Glutamatergic neuron (in vitro differentiated cells): ENCODE results near the gene WDR38. TPM values are rescaled to one million over a fixed set of nuclear protein-coding genes. Genes with fewer than 3 reads are reported as not detected.

ENCODE experiments used
- DNase-seq: peaks from one replicate; pipeline ENCODE4 v3.0.0; 2022
- H3K27ac Mint-ChIP-seq: one replicate; pipeline ENCODE4 v1.8.0; 2020; ENCODE audit warnings: mild to moderate bottlenecking, mixed read lengths, inconsistent platforms; ENCODE audit not compliant: unreplicated experiment
- H3K27me3 Mint-ChIP-seq: one replicate; pipeline ENCODE4 v1.8.0; 2020; ENCODE audit warnings: mild to moderate bottlenecking, moderate library complexity, mixed read lengths, inconsistent platforms; ENCODE audit not compliant: unreplicated experiment
- H3K36me3 Mint-ChIP-seq: one replicate; pipeline ENCODE4 v1.8.0; 2020; ENCODE audit warnings: mild to moderate bottlenecking, mixed read lengths, inconsistent platforms; ENCODE audit not compliant: unreplicated experiment
- H3K4me1 Mint-ChIP-seq: one replicate; pipeline ENCODE4 v1.8.0; 2020; ENCODE audit warnings: mild to moderate bottlenecking, low read depth, mixed read lengths, inconsistent platforms; ENCODE audit not compliant: unreplicated experiment
- H3K4me3 Mint-ChIP-seq: one replicate; pipeline ENCODE4 v1.8.0; 2020; ENCODE audit warnings: mild to moderate bottlenecking, mixed read lengths, inconsistent platforms; ENCODE audit not compliant: unreplicated experiment
- H3K9me3 Mint-ChIP-seq: one replicate; pipeline ENCODE4 v1.8.0; 2020; ENCODE audit warnings: mild to moderate bottlenecking, moderate library complexity, mixed read lengths, inconsistent platforms; ENCODE audit not compliant: unreplicated experiment
- CTCF ChIP-seq: fragments of 200-600 bp; sonication (generic); IDR thresholded peaks from one replicate; pipeline ENCODE4 v1.5.0; 2021; ENCODE audit not compliant: partially characterized antibody, unreplicated experiment
- total RNA-seq: library from RNA; stranded (reverse); fragmentation: NEBNext Ultra II Directional; extraction: Animal tissue kit (Norgen Biotek cat#: 25700); gene quantifications from one replicate; pipeline ENCODE4 v1.2.1, GENCODE V29; 2021; ENCODE audit not compliant: unreplicated experiment

Gene WDR38
- total RNA-seq, 1 donor from 2014 or later, result not detected

GRCh38 chr9:124828489-124829333 lies 24.5 kb upstream of the WDR38 start:
- no peaks in the 10 kb centered on the region for H3K27me3 Mint-ChIP-seq
- no peak overlapping the region for H3K27ac Mint-ChIP-seq
- H3K4me1 Mint-ChIP-seq, result no peaks in the 10 kb centered on the region
- no peak for DNase-seq
- H3K9me3 Mint-ChIP-seq, result peaks cover 2% of the 10 kb centered on the region
- TF ChIP-seq CTCF, result no peak
- no peak overlapping the region for H3K4me3 Mint-ChIP-seq
- peaks cover 5% of the 10 kb centered on the region for H3K36me3 Mint-ChIP-seq

- Mint-ChIP-seq H3K9me3 (peaks cover 2% of the 10 kb centered on the region), H3K4me1 (no peaks in the 10 kb centered on the region), H3K4me3 (no peak overlapping the region), H3K27ac (no peak overlapping the region), H3K36me3 (peaks cover 5% of the 10 kb centered on the region), H3K27me3 (no peaks in the 10 kb centered on the region)
- no peak for TF ChIP-seq CTCF
- DNase-seq, result no peak
These were observed 24.0 kb upstream of the WDR38 start for GRCh38 chr9:124829334-124829669.

- Mint-ChIP-seq H3K27me3 (no peaks in the 10 kb centered on the region), H3K9me3 (peaks cover 3% of the 10 kb centered on the region), H3K4me1 (no peaks in the 10 kb centered on the region), H3K36me3 (peaks cover 5% of the 10 kb centered on the region), H3K4me3 (no peak overlapping the region), H3K27ac (no peak overlapping the region)
- no peak for TF ChIP-seq CTCF
- DNase-seq, result no peak
These were observed 22.7 kb upstream of the WDR38 start for GRCh38 chr9:124830593-124830992.

- no peak overlapping the region for H3K27ac Mint-ChIP-seq
- no peaks in the 10 kb centered on the region for H3K4me1 Mint-ChIP-seq
- TF ChIP-seq CTCF, result no peak
- no peak overlapping the region for H3K4me3 Mint-ChIP-seq
- DNase-seq, result no peak
- peaks cover 1% of the 10 kb centered on the region for H3K9me3 Mint-ChIP-seq
- no peaks in the 10 kb centered on the region for H3K36me3 Mint-ChIP-seq
- H3K27me3 Mint-ChIP-seq, result no peaks in the 10 kb centered on the region
These were observed 21.5 kb upstream of the WDR38 start for GRCh38 chr9:124831642-124832364.

GRCh38 chr9:124834591-124834990 lies 18.7 kb upstream of the WDR38 start:
- Mint-ChIP-seq H3K27ac (no peak overlapping the region), H3K4me3 (no peak overlapping the region), H3K27me3 (no peaks in the 10 kb centered on the region), H3K4me1 (no peaks in the 10 kb centered on the region), H3K36me3 (no peaks in the 10 kb centered on the region), H3K9me3 (peaks cover 5% of the 10 kb centered on the region)
- no peak for TF ChIP-seq CTCF
- no peak for DNase-seq
